Tibial nerve (tissue), 4 donors: ENCODE measurements around the gene HNRNPM. TPM values are rescaled to one million over a fixed set of nuclear protein-coding genes. Genes with fewer than 3 reads are reported as not detected.
"Not testable (repeated sequence)": the region's sequence is repeated elsewhere in the genome, so short reads cannot be mapped to it uniquely, and the experiment has no call there.

Experiments
- DNase-seq, 2 donors: peaks; one replicate each; pipeline ENCODE4 v3.0.0-alpha.2; 2019; ENCODE audit warnings: low spot score in 2 of 2
- H3K27ac ChIP-seq, 4 donors: fragments of 200-600 bp; sonication (generic) in 3 of 4; one replicate each; pipeline ENCODE4 v1.5.1; 2017 to 2019; ENCODE audit warnings: mild to moderate bottlenecking in 1 of 4
- H3K27me3 ChIP-seq, 2 donors: fragments of 200-600 bp; sonication (generic) in 1 of 2; one replicate each; pipeline versions ENCODE4 v1.5.1 to v1.6.0; 2017 to 2019
- H3K36me3 ChIP-seq, 3 donors: fragments of 200-600 bp; sonication (generic); one replicate each; pipeline ENCODE4 v1.5.1; 2018 to 2019
- H3K4me1 ChIP-seq, 4 donors: fragments of 200-600 bp; sonication (generic) in 3 of 4; one replicate each; pipeline ENCODE4 v1.5.1; 2017 to 2019
- H3K4me3 ChIP-seq, 4 donors: fragments of 200-600 bp; sonication (generic) in 3 of 4; one replicate each; pipeline ENCODE4 v1.5.1; 2017 to 2019; ENCODE audit warnings: mild to moderate bottlenecking in 1 of 4, moderate library complexity in 1 of 4
- H3K9me3 ChIP-seq, 4 donors: fragments of 200-600 bp; sonication (generic) in 3 of 4; one replicate each; pipeline ENCODE4 v1.5.1; 2017 to 2019
- EP300 ChIP-seq, 2 donors: sonication (generic); formaldehyde crosslinking; IDR thresholded peaks; one replicate each; pipeline ENCODE4 v1.6.1; 2017; ENCODE audit warnings: antibody characterized with exemption in 2 of 2, mild to moderate bottlenecking in 1 of 2
- POLR2A ChIP-seq, 2 donors: fragments of 450-650 bp; IDR thresholded peaks; one replicate each; pipeline ENCODE4 v1.6.1; 2017; ENCODE audit warnings: antibody characterized with exemption in 2 of 2, mild to moderate bottlenecking in 2 of 2, moderate library complexity in 2 of 2
- WGBS, 2 donors: methylation state at CpG; one replicate each; pipeline ENCODE4 v1.1.5; 2018; 5-methylcytosine and 5-hydroxymethylcytosine counted together
- total RNA-seq, 4 donors: library from RNA; depleted of rRNA; stranded (reverse); fragments of >200 nt; gene quantifications; one replicate each; pipeline ENCODE4 v1.1.0, GENCODE V29; 2016
- TF ChIP-seq, protein P1 (sequence below), 5 experiments: fragments of 200-600 bp in 3 of 5; fragments of 450-650 bp in 2 of 5; sonication (generic) in 3 of 5; IDR thresholded peaks; one replicate each; pipeline ENCODE4 v1.5.1; 2016 to 2019; ENCODE audit warnings: antibody characterized with exemption in 5 of 5, mild to moderate bottlenecking in 3 of 5, moderate library complexity in 2 of 5

The HNRNPM gene
- total RNA-seq, 4 donors from 2014 or later: 139 to 251 (median 164) TPM

DNA sequence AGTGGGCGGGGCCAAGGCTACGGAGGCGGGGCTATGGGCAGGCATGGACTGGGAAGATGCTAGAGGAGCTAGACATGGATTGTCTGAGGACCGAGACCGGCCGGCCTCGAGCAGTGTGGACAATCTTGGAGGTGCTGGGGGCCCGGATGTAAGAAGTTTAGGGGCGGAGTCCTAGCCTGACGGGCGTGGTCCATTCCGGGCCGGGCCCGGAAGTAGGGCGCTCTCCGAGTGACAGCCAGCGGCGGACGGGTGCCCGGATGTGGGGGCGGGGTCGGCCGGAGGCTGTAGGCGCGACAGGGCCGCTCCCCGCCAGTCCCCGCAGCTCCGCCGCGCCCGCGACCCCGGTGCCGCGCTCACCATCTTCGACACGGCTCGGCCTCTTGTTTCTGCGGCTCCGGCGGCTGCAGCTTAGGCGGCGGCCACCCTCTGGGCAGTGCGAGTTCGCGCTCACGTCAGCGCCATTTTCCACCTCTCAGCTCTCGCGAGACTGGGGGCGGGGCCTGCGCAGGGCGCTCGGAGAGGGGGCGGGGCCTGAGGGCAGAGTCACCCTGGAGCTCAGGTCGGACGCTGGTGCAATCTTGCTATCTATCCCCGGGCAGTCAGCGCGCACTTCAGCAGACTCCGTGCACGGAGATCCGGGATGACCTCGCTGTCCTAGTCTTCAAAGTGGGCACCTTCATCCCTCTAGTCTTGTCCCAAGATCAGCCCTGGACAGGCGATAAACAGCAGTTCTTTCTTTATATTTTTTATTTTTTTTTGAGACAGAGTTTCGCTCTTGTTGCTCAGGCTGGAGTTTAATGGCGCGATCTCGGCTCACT lies 69.1 kb downstream of the HNRNPM start, which contains the start of gene ZNF414:
Gene ZNF414, minus strand, starts transcription at position 481 of the 818 bp plus-strand sequence. Its CDS starts 121 bp downstream, at position 360.
- peak within 1 kb of the TSS; percentile 99 to 100 (median 100) for H3K27ac ChIP-seq
- H3K4me1 ChIP-seq: peaks cover 0 to 44% (median 25%) of the 10 kb centered on the region in 4 donors
- H3K4me3 ChIP-seq: peak within 1 kb of the TSS; percentile 64 to 96 (median 88)
- TF ChIP-seq, protein P1, sequence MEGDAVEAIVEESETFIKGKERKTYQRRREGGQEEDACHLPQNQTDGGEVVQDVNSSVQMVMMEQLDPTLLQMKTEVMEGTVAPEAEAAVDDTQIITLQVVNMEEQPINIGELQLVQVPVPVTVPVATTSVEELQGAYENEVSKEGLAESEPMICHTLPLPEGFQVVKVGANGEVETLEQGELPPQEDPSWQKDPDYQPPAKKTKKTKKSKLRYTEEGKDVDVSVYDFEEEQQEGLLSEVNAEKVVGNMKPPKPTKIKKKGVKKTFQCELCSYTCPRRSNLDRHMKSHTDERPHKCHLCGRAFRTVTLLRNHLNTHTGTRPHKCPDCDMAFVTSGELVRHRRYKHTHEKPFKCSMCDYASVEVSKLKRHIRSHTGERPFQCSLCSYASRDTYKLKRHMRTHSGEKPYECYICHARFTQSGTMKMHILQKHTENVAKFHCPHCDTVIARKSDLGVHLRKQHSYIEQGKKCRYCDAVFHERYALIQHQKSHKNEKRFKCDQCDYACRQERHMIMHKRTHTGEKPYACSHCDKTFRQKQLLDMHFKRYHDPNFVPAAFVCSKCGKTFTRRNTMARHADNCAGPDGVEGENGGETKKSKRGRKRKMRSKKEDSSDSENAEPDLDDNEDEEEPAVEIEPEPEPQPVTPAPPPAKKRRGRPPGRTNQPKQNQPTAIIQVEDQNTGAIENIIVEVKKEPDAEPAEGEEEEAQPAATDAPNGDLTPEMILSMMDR (IDR thresholded peaks at IDR 0.05): peak in 2 of 5 experiments; percentile 37 to 72
- TF ChIP-seq POLR2A (IDR thresholded peaks at IDR 0.05) (peak; percentile 61 to 74), EP300 (IDR thresholded peaks at IDR 0.05) (peak; percentile 22 to 84)
- no peaks in the 10 kb centered on the region for H3K27me3 ChIP-seq
- no peaks in the 10 kb centered on the region for H3K9me3 ChIP-seq
- DNase-seq: peak; percentile 97 to 98
- H3K36me3 ChIP-seq: peaks cover 0 to 25% (median 0%) of the 10 kb centered on the region in 3 donors
- 1% methylated on average over 43 to 59 of the region's 70 CpGs for WGBS, 2 donors

DNA sequence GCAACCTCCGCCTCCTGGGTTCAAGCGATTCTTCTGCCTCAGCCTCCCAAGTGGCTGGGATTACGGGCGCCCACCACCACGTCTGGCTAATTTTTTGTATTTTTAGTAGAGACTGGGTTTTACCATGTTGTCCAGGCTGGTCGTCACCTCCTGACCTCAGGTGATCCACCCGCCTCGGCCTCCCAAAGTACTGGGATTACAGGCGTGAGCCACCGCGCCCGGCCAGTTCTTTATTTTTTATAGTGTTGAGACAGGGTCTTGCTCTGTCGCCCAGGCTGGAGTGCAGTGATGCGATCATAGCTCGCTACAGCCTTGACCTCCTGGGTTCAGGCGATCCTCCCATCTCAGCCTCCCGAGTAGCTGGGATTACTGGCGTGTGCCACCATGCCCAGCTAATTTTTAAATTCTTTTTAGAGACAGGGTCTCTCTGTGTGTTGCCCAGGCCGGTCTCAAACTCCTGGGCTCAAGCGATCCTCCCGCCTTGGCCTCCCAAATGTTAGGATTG lies 69.8 kb downstream of the HNRNPM start:
- Histone ChIP-seq H3K4me1 (peaks cover 0 to 44% (median 25%) of the 10 kb centered on the region in 4 donors), H3K4me3 (peak overlapping the region; percentile 64 to 96 (median 88)), H3K27ac (peak overlapping the region; percentile 99 to 100 (median 100)), H3K36me3 (peaks cover 0 to 18% (median 0%) of the 10 kb centered on the region in 3 donors)
- WGBS, 2 donors: 78 to 81% methylated on average over 21 of the region's 21 CpGs
- H3K27me3 ChIP-seq, H3K9me3 ChIP-seq, DNase-seq: not testable (repeated sequence)

DNA sequence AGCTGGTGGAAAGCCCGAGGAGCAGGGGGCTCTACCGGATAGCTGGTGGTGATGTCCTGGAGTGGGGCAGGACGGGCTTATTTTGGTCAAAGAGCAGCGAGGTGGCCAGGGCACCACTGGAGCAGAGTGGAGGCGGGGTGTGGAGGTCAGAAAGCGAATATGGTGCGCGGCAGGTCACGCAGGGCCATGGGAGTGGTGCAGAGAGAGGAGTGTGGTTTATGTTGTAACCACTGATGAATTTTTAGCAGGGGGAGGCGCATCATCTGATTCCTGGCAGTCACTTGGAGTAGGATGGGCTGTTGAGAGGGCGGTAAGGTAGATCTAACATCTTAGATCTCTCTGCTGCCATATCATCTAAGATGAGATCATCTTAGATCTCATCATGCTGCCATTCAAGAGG lies 70.5 kb downstream of the HNRNPM start:
- H3K4me1 ChIP-seq: peaks cover 0 to 44% (median 25%) of the 10 kb centered on the region in 4 donors
- no peak overlapping the region for H3K4me3 ChIP-seq
- H3K27me3 ChIP-seq: no peaks in the 10 kb centered on the region
- H3K36me3 ChIP-seq: peaks cover 0 to 13% (median 0%) of the 10 kb centered on the region in 3 donors
- WGBS, 2 donors: 87 to 88% methylated on average over 11 of the region's 11 CpGs
- H3K9me3 ChIP-seq: no peaks in the 10 kb centered on the region
- DNase-seq: no peak
- H3K27ac ChIP-seq: no peak overlapping the region
- no peak for TF ChIP-seq POLR2A (IDR thresholded peaks at IDR 0.05)
- TF ChIP-seq, protein P1 (IDR thresholded peaks at IDR 0.05): no peak
- TF ChIP-seq EP300 (IDR thresholded peaks at IDR 0.05): no peak

DNA sequence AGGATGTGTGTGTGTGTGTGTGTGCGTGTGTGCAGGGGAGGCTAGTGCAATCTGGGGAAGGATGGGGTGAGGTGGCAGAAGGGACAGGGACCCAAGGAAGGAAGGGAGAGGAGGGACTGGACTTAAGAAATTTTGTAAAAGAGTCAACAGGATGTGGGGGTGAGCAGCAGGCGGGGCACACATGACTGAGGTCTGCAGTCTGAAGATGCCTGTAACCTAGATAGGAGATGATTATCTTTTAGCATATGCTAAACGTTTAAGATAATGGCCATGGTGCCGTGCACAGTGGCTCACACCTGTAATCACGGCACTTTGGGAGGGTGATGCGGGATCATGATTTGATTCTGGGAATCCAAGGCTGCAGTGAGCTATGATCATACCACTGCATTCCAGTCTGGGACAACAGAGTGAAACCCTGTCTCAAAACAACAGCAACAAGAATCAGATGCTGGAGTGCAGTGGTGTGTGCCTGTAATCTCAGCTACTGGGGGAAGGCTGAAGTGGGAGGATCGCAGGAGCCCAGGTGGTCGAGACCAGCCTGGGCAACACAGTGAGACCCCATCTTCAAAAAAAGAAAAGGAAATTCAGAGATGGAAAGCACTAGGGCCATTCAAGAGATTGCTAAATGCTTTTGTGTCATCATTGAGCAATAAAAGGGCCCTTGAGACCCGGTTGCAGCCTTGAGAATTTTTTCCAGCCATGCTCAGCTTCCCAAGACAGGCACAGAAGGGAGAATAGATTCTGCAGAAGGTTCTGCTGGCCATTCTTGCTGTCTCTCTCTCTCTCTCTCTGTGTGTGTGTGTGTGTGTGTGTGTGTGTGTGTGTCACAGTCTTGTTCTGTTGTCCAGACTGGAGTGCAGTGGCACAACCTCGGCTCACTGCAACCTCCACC lies 73.0 kb downstream of the HNRNPM start:
- Histone ChIP-seq H3K27ac (peak overlapping the region in 2 of 4 donors; percentile 54 to 71), H3K4me1 (peaks cover 0 to 30% (median 18%) of the 10 kb centered on the region in 4 donors), H3K9me3 (no peaks in the 10 kb centered on the region), H3K4me3 (no peak overlapping the region), H3K36me3 (no peaks in the 10 kb centered on the region), H3K27me3 (no peaks in the 10 kb centered on the region)
- peak in 1 of 2 donors; percentile 20 for DNase-seq
- 44 to 45% methylated on average over 9 of the region's 10 CpGs for WGBS, 2 donors
- TF ChIP-seq, protein P1 (IDR thresholded peaks at IDR 0.05): no peak

DNA sequence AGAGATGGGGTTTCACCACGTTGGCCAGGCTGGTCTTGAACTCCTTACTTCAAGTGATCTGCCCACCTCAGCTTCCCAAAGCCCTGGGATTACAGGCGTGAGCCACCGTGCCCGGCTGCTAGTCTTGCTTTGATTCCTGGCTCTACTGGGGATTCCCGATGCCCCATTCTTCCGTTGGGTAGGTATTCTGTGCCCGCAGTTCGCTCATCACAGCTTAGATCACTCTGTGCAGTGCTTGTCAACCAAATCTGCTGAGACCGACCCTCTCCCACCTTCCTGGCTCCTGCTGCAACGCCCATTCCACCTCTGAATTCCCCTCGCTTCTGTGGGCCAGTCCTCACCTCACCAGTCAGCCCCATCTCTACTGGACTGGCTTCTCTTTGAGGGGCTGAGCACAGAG lies 73.8 kb downstream of the HNRNPM start:
- peaks cover 0 to 22% (median 11%) of the 10 kb centered on the region in 4 donors for H3K4me1 ChIP-seq
- H3K27me3 ChIP-seq: no peaks in the 10 kb centered on the region
- H3K36me3 ChIP-seq: no peaks in the 10 kb centered on the region
- no peak for DNase-seq
- no peak overlapping the region for H3K4me3 ChIP-seq
- H3K27ac ChIP-seq: peak overlapping the region in 2 of 4 donors; percentile 60 to 71
- TF ChIP-seq, protein P1 (IDR thresholded peaks at IDR 0.05): no peak
- TF ChIP-seq POLR2A (IDR thresholded peaks at IDR 0.05) (no peak), EP300 (IDR thresholded peaks at IDR 0.05) (no peak)
- 79 to 91% methylated on average over 11 of the region's 11 CpGs for WGBS, 2 donors
- no peaks in the 10 kb centered on the region for H3K9me3 ChIP-seq
